HepG2 (cell line): ENCODE data around the gene SMIM41. TPM values are rescaled to one million over a fixed set of nuclear protein-coding genes. Genes with fewer than 3 reads are reported as not detected.

Source experiments
- AGO2 ChIP-seq: fragments of 200-400 bp; formaldehyde crosslinking; optimal IDR thresholded peaks from 2 replicates; pipeline ENCODE3; 2017; ENCODE audit warnings: mild to moderate bottlenecking, low read depth, low read length, moderate library complexity
- BCL6 ChIP-seq: IDR thresholded peaks from 2 replicates; pipeline ENCODE4 v1.6.1; 2016; ENCODE audit warnings: missing genetic modification reagents, missing compliant biosample characterization
- CTCF ChIP-seq: sonication (generic); formaldehyde crosslinking; IDR thresholded peaks from 2 replicates; pipeline ENCODE4 v1.5.0; 2020; ENCODE audit warnings: mild to moderate bottlenecking, missing genetic modification reagents, moderate library complexity
- ELF3 ChIP-seq: IDR thresholded peaks from 2 replicates; pipeline ENCODE4 v1.6.1; 2016; ENCODE audit warnings: missing genetic modification reagents, missing compliant biosample characterization
- ETV5 ChIP-seq: IDR thresholded peaks from 2 replicates; pipeline ENCODE4 v1.6.1; 2018; ENCODE audit warnings: missing biosample characterization, missing genetic modification reagents, inconsistent platforms, borderline replicate concordance
- FOXP4 ChIP-seq: sonication (generic); formaldehyde crosslinking; IDR thresholded peaks from 2 replicates; pipeline ENCODE4 v1.4.0; 2020; ENCODE audit warnings: missing genetic modification reagents
- HOXA3 ChIP-seq: sonication (generic); formaldehyde crosslinking; IDR thresholded peaks from 2 replicates; pipeline ENCODE4 v1.5.0; 2020; ENCODE audit warnings: missing genetic modification reagents
- KDM2A ChIP-seq: sonication (generic); formaldehyde crosslinking; IDR thresholded peaks from 2 replicates; pipeline ENCODE4 v1.4.0; 2020; ENCODE audit warnings: low read depth, missing genetic modification reagents, borderline replicate concordance
- MXI1 ChIP-seq: IDR thresholded peaks from 3 replicates; pipeline ENCODE4 v1.6.1; 2012; ENCODE audit warnings: low read depth, low read length, inconsistent platforms, borderline replicate concordance
- NR1H2 ChIP-seq: sonication (generic); formaldehyde crosslinking; IDR thresholded peaks from 2 replicates; pipeline ENCODE4 v1.8.1; 2022; ENCODE audit warnings: low read depth, missing genetic modification reagents, borderline replicate concordance
- PAXIP1 ChIP-seq: sonication (generic); formaldehyde crosslinking; conservative IDR thresholded peaks from 2 replicates; pipeline ENCODE4 v1.4.0; 2020; ENCODE audit warnings: mild to moderate bottlenecking, missing genetic modification reagents, moderate library complexity
- PLSCR1 ChIP-seq: sonication (generic); formaldehyde crosslinking; IDR thresholded peaks from 2 replicates; pipeline ENCODE4 v1.5.0; 2020; ENCODE audit warnings: missing genetic modification reagents, mild to moderate bottlenecking, borderline replicate concordance
- RBAK ChIP-seq: sonication (generic); formaldehyde crosslinking; IDR thresholded peaks from 2 replicates; pipeline ENCODE4 v1.5.1; 2020; ENCODE audit warnings: mild to moderate bottlenecking, missing genetic modification reagents
- RFXAP ChIP-seq: sonication (generic); formaldehyde crosslinking; IDR thresholded peaks from 2 replicates; pipeline ENCODE4 v1.4.0; 2020; ENCODE audit warnings: missing genetic modification reagents, borderline replicate concordance
- SAP130 ChIP-seq: IDR thresholded peaks from 2 replicates; pipeline ENCODE4 v1.6.1; 2016; ENCODE audit warnings: low read depth
- ZFY ChIP-seq: sonication (generic); formaldehyde crosslinking; IDR thresholded peaks from 2 replicates; pipeline ENCODE4 v1.4.0; 2020; ENCODE audit warnings: missing genetic modification reagents
- ZNF446 ChIP-seq: sonication (generic); formaldehyde crosslinking; IDR thresholded peaks from 2 replicates; pipeline ENCODE4 v1.5.0; 2020; ENCODE audit warnings: mild to moderate bottlenecking, missing genetic modification reagents
- ZNF512 ChIP-seq: sonication (generic); formaldehyde crosslinking; IDR thresholded peaks from 2 replicates; pipeline ENCODE4 v1.4.0; 2020; ENCODE audit warnings: mild to moderate bottlenecking, missing genetic modification reagents
- ZNF577 ChIP-seq: sonication (generic); formaldehyde crosslinking; IDR thresholded peaks from 2 replicates; pipeline ENCODE4 v1.4.0; 2020; ENCODE audit warnings: mild to moderate bottlenecking, low read depth, missing genetic modification reagents, borderline replicate concordance
- ZNF766 ChIP-seq: sonication (generic); formaldehyde crosslinking; IDR thresholded peaks from 2 replicates; pipeline ENCODE4 v1.5.0; 2020; ENCODE audit warnings: missing genetic modification reagents, borderline replicate concordance
- polyA plus RNA-seq, 8 experiments: library from polyadenylated mRNA; depleted of rRNA in 3 of 8; stranded (reverse) in 7 of 8; unstranded in 1 of 8; fragments of >200 nt; fragmentation: Illumina TruSeq in 4 of 8; extraction: Trizol in 4 of 8; gene quantifications; 2 replicates each; pipeline versions ENCODE4 v1.2.1 to v1.2.3, GENCODE V29; 2011 to 2016; ENCODE audit warnings: low read depth in 4 of 8, missing spikeins in 1 of 8, mixed read lengths in 1 of 8; ENCODE audit not compliant: insufficient read depth in 1 of 8
- total RNA-seq, 5 experiments: library from RNA; depleted of rRNA; stranded (reverse); fragments of >200 nt; fragmentation: Illumina TruSeq; extraction: Trizol; gene quantifications; 2 replicates each; pipeline ENCODE4 v1.2.3, GENCODE V29; 2016; ENCODE audit warnings: low read depth in 1 of 5

Gene SMIM41
- total and polyA plus RNA-seq, 2 of the 13 experiments (the other 11 are each of a cell fraction or from before 2014, with no cell fraction given) = not detected

GRCh38 chr12:52032804-52033445 lies 46.6 kb upstream of the SMIM41 start (continued):
- TF ChIP-seq PAXIP1 = peak; percentile 64
- peak; percentile 49; the same call in 1 of the 3 replicates for TF ChIP-seq MXI1
- TF ChIP-seq KDM2A (CRISPR knock-in tag) = peak; percentile 46; the same call in 1 of the 2 replicates
- TF ChIP-seq RBAK (CRISPR knock-in tag) = no peak
- TF ChIP-seq ZNF577 = no peak
- 0 out of 2 replicates have a peak, but pooled peaks have one; percentile 4 for TF ChIP-seq CTCF (CRISPR knock-in tag)
- TF ChIP-seq BCL6 (CRISPR knock-in tag) = no peak
- TF ChIP-seq ZNF766 (CRISPR knock-in tag) = 0 out of 2 replicates have a peak, but pooled peaks have one; percentile 41
- no peak for TF ChIP-seq ZNF446
- peak; percentile 89 for TF ChIP-seq ETV5 (CRISPR knock-in tag)
- peak; percentile 82 for TF ChIP-seq SAP130 (CRISPR knock-in tag)
- TF ChIP-seq ZFY (CRISPR knock-in tag) = peak; percentile 68
- no peak for TF ChIP-seq PLSCR1 (CRISPR knock-in tag)
- TF ChIP-seq HOXA3 (CRISPR knock-in tag) = peak; percentile 92
- TF ChIP-seq ELF3 (CRISPR knock-in tag) = peak; percentile 40; the same call in 1 of the 2 replicates
- peak; percentile 87; the same call in 1 of the 2 replicates for TF ChIP-seq RFXAP (CRISPR knock-in tag)
- no peak for TF ChIP-seq ZNF512 (CRISPR knock-in tag)
- TF ChIP-seq AGO2 = no peak
- no peak for TF ChIP-seq NR1H2 (CRISPR knock-in tag)
- TF ChIP-seq FOXP4 (CRISPR knock-in tag) = 0 out of 2 replicates have a peak, but pooled peaks have one; percentile 26
